Urothelium cell line (cell line): ENCODE results near the gene LCN9.
A peak's percentile ranks its signal among the peaks of the same experiment; 100 is the strongest.
"Not testable (repeated sequence)": the region's sequence is repeated elsewhere in the genome, so short reads cannot be mapped to it uniquely, and the experiment has no call there.

Source experiments
- DNase-seq: peaks from one replicate; pipeline ENCODE4 v3.0.0; 2011; ENCODE audit warnings: low spot score, mixed read lengths
- FAIRE-seq: peaks from 2 replicates; lab custom pipeline; 2011; peaks lifted over from hg19 to GRCh38; lab: Jason Lieb, UNC

The LCN9 gene

GRCh38 chr9:135670721-135671590 is 7.8 kb downstream of the LCN9 start:
- DNase-seq: no peak

GRCh38 chr9:135671591-135672041 is 8.5 kb downstream of the LCN9 start:
- no peak for DNase-seq
- FAIRE-seq: no peak

More at GRCh38 chr9:135670721-135671590, 7.8 kb downstream of the LCN9 start:
- no peak for FAIRE-seq

- not testable (repeated sequence) for DNase-seq, FAIRE-seq
Measured at GRCh38 chr9:135672786-135673185, 9.7 kb downstream of the LCN9 start.

- FAIRE-seq: no peak
Measured at GRCh38 chr9:135673941-135674340, 10.8 kb downstream of the LCN9 start.

GRCh38 chr9:135674977-135675376 is 11.9 kb downstream of the LCN9 start:
- FAIRE-seq (no peak), DNase-seq (no peak)

More at GRCh38 chr9:135673941-135674340, 10.8 kb downstream of the LCN9 start:
- no peak for DNase-seq

GRCh38 chr9:135676891-135677290 is 13.8 kb downstream of the LCN9 start:
- DNase-seq: no peak
- FAIRE-seq: no peak

- no peak for DNase-seq
- no peak for FAIRE-seq
Measured at GRCh38 chr9:135677641-135678168, 14.6 kb downstream of the LCN9 start.

GRCh38 chr9:135678236-135679017 is 15.3 kb downstream of the LCN9 start:
- no peak for DNase-seq
- no peak for FAIRE-seq

GRCh38 chr9:135680056-135680455 is 16.9 kb downstream of the LCN9 start:
- FAIRE-seq: no peak
- no peak for DNase-seq

GRCh38 chr9:135681161-135681560 is 18.1 kb downstream of the LCN9 start:
- DNase-seq: no peak
- FAIRE-seq: no peak

- no peak for DNase-seq
- no peak for FAIRE-seq
Measured at GRCh38 chr9:135683401-135684034, 20.4 kb downstream of the LCN9 start.

GRCh38 chr9:135684691-135685090 is 21.6 kb downstream of the LCN9 start:
- DNase-seq (no peak), FAIRE-seq (no peak)

GRCh38 chr9:135687216-135687615 is 24.1 kb downstream of the LCN9 start:
- FAIRE-seq (no peak), DNase-seq (no peak)

- FAIRE-seq (no peak), DNase-seq (no peak)
Measured at GRCh38 chr9:135689011-135689410, 25.9 kb downstream of the LCN9 start.

GRCh38 chr9:135690836-135691570 is 27.9 kb downstream of the LCN9 start:
- FAIRE-seq (peak; percentile 94), DNase-seq (no peak)

GRCh38 chr9:135692410-135692809 is 29.3 kb downstream of the LCN9 start:
- FAIRE-seq: no peak
- peak; percentile 79 for DNase-seq

- FAIRE-seq (no peak), DNase-seq (no peak)
Measured at GRCh38 chr9:135693265-135693664, 30.2 kb downstream of the LCN9 start.

GRCh38 chr9:135693771-135694170 is 30.7 kb downstream of the LCN9 start:
- no peak for DNase-seq
- FAIRE-seq: no peak

GRCh38 chr9:135694414-135694813 is 31.3 kb downstream of the LCN9 start:
- no peak for FAIRE-seq

GRCh38 chr9:135695036-135695435 is 31.9 kb downstream of the LCN9 start:
- FAIRE-seq (no peak), DNase-seq (no peak)

More at GRCh38 chr9:135694414-135694813, 31.3 kb downstream of the LCN9 start:
- no peak for DNase-seq
